HG03060 (cell line): ENCODE measurements around the gene CAPN14.

ENCODE experiments used
- ATAC-seq: cut with Tn5 transposase; IDR thresholded peaks from one replicate; pipeline ENCODE4 v1.9.1; 2021; ENCODE audit warnings: low read depth, moderate number of reproducible peaks; ENCODE audit not compliant: unreplicated experiment

CAPN14 gene

DNA sequence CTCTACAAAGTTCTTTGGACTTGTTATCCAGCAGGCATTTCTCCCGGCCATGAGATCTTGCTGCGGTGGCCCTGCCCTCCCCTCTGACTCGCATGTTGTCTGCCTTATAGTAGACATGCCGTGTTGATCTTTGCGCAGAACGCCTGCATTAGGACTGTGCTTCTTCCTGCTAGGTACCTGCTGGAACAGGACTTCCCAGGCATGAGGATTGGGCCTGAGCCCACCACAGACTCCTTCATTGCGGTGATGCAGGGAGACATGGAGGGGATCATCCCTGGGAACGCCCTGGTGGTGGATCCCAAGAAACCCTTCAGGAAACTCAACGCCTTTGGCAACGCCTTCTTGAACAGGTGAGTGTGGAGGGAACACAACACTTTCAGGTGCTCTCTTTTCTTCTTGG is 26.8 kb upstream of the CAPN14 start:
- no peak for ATAC-seq

DNA sequence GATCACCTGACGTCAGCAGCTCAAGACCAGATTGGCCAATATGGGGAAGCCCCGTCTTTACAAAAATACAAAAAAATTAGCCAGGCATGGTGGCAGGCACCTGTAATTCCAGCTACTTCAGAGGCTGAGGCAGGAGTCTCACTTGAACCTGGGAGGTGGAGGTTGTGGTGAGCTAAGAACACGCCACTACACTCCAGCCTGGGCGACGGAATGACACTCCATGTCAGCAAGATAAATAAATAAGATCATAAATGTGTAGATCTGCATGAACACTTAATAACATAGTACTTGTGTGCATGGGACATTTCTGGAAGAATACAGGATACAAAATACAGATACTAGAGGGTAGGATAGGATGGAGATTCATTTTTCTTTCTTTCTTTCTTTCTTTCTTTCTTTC is 25.7 kb upstream of the CAPN14 start:
- ATAC-seq: no peak

DNA sequence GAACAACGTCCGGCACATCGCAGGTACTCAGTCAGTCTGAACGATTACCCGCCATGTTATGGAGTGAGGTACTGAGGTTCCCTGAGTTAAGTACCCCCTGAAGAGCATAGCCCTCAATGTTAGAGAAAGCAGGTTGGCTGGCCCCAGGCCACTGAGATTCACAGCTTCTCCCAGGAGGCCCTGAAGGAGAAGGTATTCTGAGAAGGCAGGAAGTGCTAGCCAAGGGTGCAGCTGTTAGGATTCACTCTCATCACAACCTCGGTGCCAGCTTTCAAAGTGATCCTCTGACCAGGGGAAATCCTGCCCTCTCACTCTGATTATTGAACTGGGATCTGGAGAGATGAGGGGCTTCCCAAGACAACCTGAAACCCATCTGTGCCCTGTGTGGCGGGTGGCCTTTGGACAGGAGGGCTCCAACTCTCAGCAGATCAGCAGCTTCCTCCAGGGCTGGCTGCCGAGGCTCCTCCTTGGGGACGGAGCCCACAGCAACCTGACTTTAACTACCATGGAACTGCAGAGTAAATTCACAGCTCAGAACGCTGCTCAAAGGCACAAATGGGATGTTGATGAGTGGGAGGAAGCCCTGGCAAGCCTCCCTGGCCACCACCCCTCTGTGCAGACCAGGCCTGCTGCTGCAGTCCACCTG is 24.4 kb upstream of the CAPN14 start:
- no peak for ATAC-seq

DNA sequence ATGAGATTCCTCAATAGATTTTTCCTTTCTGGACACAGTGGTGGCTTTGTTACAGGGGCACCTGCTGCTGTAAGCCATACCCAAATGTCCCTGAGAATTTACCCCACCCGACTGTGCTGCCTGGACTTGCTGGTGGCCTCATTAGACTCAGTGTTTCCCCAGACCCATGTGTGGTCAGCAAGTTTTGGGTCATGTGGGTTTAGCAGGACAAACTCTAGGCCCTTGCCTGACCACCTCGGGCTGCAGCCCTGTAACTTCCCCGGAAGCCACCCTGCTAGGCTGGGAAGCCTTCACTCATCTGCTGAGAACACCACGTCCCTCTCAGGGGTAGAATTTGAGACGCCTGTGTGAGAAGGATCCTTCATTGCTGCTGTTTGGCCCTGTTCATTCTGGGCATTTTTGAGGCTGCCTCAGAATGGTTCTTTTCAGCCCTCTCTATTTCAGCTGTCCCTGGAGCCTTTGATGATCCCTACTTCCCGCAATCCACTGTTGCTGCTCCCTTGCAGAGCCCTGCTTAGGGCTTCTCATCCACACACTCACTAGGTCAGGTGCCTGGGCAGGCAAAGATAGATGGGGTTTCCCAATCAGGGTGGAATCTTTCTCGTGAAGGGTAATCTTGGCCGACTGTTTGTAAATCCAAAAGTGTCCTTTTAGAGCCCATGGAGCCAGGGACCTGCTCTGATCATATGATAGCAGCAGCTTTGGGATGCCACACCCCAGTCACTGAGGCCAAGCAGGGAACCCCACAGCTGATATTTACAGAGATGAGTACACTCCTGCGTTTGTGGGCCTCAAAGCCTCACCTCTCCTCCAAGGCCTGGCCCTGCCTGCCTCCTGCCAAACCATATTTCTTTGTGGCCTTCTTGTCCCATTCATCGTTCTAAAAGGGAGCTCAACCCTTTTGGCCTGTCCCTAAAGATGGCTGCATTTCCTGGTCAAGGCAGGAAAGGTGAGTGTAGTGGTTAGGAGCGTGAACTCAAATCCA is 23.4 kb upstream of the CAPN14 start:
- ATAC-seq: no peak

DNA sequence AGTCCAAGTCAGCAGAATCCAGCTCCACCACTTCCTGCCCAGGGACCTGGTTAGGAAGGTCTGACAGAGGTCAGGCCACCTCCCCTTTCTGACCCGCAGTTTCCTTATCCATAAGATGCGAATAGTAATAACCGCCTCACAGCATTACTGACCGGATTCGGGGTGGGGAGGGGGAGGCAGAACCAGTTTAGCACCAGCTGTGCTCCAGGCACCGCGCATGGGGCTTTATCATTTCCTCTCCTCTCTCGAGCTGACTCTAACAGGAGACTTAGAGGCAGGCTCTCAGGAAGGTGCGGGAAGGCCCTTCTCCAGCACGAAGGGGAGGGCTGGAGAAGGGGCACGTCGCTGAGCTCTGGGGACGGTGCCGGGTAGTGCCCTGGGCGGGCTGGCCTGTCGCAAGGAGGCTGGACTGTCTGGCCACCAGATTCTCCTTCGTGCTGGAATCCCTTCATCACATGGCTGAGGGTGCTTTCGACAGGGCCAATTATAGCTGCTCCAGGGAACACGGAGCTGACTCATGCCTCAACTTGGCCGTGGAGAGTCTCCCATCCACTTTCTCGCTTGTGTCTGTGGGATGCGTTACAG is 22.4 kb upstream of the CAPN14 start:
- no peak for ATAC-seq

DNA sequence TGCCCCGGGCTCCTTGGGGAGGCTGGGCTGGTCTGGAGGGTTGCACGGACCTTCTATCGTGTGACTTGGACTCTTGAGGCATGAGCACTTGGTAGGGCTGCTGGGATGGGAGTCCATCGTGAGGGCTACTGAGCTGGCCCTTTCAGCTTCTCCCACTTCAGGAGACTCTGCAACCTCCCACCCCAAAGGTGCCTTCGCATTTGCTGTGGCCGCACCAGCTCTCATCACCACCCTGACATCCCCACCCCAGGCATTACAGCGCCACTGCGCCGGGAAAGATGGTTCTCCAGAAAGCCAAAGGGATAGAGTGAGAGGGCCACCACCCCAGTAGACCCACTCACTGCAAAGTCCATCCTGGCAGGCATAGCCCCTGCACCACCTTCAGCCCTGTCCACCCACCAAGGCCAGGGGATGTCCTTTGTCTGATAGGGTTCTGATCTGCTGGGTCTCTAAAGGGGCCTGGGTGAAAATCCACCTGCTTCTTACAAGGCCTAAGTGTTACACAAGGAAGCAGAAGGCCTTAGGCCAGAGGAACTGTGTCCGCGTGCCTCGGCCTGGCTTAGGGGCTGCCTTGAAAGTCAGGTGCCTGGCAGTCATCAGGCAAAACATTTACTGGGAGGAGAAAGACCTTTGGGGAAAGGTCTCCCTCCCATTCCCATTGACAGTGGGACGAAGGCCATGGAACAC is 21.7 kb upstream of the CAPN14 start:
- no peak for ATAC-seq

DNA sequence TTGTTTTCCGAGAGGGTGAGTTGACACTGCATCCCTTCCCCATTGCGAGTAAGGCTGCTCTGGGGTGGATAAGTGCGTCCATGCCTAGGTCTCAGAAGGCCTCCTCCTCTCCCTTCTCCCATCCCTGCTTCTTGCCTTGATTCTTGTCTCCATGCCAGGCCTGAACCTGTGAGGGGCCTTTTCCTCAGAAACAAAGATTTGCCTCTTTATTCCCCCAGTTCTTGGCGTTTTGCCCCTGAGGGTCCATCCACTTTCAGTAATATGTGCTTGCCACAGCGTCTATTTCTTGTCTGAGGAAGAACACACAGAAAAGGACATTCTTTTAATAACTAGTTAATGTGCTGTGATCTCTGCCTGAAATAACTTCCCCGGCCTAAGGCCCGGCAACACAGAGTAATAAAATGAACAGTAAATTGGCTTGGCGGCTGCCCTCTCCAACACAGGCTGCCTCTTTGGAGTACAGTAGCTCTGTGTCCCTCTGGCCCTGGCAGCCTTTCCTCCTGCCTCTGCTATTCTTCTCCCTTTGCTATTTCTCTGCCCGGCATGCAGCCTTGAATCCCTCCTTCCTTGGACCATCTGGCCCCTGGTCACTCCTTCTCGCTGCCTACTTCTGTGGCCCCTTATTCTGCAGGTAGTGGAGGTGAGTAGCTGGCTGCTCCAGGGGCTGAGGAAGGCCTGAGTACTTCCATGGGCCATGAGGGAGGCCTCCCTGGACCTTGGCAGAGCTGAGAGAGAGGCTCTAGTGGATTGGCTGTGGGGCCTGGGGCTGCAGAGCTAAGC is 21.0 kb upstream of the CAPN14 start:
- ATAC-seq: no peak

DNA sequence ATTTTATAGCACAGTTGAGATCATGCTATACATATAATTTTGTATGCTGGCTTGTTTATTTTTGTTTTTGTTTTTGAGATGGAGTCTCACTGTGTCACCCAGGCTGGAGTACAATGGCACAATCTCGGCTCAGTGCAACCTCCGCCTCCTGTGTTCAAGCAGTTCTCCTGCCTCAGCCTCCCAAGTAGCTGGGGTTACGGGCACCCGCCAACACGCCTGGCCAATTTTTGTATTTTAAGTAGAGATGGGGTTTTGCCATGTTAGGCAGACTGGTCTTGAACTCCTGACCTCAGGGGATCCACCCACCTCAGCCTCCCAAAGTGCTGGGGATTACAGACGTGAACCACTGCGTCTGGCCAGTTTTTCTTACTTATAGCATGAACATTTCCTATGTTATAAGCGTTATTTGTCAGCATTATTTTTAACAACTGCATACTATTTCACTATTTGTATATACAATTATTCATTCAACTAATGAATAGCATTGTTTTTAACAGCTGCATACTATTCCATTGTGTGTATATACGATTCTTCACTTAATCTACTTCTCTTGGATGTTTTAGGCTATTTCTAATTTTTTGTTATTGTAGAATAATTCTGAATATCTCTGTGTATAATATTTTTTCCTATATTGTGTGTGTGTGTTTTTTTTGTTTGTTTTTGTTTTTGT is 20.2 kb upstream of the CAPN14 start:
- no peak for ATAC-seq

DNA sequence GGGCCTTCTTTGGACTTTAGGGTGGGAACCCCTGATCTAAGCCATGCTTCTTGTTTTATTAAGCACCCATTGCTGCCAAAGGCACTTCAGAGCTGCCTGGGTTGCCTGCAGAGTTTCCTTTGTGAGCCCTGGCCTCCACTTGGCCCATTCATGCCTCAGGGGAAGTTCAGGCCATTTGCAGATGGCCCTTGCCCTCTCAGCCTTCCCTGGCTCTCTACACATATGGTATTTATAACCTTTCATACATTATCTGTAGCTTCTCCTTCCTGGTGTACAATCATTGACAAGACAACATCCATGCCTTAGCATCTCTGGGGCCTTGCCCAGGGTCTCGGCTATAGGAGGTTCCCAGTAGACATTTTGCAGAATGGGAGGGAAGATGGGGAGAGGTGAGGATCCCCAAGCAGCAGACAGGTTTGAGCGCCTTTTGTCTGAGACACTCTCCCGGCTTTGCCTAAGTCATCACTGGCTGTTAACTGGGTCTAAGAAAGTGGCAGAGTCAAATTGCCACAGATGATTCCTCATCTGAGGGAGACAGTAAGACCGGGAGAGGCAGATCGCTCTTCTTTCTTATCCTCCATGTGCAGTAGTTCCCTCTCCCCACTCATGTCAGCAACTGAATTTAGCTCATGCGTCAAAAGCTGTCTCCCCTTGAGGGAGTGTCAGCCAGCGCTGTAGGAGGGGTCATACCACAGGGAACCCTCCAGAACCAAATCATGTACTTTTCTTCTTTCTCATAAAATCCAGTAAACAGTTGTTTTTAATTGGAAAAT is 19.3 kb upstream of the CAPN14 start:
- no peak for ATAC-seq

DNA sequence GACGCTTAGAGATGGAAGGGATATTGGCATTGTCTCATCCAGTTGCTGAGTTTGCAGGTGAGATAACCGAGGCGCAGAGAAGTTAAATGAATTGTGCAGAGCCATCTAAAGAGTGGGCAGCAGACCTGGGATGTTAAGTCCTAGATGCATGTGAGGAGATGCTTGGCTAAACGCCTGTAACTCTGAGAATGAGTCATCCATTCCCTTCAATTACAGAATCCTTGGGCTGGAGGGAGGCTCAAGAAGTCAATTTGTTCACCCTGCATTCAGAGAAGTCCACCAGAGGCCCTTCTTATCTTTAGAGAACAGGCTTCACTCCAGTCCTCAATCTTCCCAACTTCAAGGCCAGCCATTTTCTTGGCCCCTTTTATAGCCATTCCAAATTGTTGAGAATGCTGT is 18.2 kb upstream of the CAPN14 start:
- ATAC-seq: no peak

DNA sequence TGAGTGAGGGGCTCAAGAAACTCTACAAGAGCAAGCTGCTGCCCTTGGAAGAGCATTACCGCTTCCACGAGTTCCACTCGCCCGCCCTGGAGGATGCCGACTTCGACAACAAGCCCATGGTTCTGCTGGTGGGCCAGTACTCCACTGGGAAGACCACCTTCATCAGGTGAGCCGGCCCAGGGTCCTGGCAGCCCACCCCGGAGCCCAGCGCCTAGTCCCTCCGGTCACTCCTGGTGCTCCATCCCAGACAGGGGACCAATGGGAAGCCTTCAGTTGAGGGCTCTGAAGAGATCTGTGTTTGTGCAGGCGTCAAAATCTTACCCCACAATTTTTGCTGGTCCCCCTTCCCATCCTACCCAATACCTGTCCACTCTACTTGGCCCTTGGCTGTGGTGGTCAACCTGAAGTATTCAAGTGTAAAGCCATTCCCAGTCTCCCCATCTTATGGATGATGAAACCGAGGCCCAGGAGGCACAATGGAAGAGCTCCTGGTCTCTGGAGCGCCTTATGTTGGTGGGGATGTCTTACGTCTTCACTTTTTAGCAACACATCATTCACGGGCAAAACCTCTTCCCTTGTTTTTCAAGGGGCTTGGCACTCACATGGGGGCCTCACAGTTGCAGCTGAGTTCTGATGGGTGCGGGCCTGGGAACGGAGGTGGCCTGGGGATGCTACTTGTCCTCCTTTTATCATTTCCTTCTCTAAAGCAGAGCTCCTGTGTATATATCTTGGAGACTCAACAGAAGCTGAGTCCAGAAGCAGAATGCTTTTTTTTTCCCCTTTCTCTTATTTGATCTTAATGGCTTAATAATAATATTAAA is 17.6 kb upstream of the CAPN14 start:
- no peak for ATAC-seq

DNA sequence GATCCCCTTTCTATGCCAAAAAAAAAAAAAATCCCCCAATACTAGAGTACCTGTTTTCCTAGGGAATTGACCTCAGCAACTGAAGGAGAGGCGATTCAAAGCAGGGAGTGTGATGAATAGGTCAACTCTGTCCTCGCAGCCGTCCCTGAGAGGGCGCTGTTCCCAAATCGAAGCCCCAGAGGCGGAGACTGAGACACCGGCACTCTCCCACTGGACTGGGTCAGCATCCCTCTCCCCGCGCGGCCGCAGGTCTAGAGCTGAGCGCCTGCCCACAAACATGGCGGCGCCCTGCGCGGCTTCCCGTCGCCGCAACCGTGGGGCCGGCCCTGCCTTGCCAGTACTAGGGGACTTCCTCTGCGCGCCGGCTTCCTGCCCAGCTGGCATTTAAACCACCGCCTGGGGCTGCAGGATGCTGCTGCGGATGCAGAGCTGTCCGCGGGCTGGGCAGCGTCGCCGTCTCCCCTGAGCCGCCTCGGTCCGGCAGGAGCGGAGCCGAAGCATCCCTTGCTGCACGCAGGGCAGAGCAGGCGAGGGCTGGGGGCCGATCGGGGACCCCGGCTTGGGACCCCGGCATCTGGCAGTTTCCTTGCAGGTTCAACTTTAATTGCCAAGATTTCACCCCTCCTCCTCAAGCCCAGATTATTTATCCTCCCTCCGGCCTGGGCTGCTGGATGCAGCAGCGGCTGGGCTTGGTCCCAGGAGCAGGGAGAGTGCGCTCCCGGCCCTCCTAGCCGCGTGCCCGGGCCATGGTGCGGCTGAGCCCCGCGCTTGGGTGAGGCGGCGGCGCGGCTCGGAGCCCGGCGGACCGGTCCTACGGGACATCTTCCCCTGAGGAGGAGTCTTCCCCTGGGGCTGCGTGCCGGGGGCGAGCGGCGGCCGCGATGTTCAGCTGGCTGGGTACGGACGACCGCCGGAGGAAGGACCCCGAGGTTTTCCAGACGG is 16.7 kb upstream of the CAPN14 start, which contains the start of gene EHD3:
Gene EHD3, plus strand, starts transcription at position 412 of the 942 bp plus-strand sequence. Its CDS starts 470 bp downstream, at position 882.
- ATAC-seq: peak; percentile 74

DNA sequence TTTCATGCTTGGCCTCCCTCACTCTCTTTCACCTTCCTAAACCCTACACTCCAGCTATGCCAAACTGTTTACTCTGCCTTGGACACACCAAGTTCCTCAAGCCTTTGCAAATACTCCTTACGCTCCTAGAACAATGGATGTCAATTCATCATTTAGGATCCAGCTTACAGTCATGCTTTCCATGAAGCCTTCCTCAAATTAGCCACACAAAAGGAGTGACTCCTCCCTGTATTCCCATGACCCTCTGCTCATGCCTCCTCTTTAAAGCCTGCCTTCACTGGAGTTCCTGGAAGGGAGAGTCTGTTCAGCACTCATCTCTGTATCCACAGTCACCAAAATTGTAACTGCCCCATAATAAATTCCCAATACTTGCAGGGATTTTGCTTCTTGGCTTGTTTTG is 15.9 kb upstream of the CAPN14 start:
- no peak for ATAC-seq

DNA sequence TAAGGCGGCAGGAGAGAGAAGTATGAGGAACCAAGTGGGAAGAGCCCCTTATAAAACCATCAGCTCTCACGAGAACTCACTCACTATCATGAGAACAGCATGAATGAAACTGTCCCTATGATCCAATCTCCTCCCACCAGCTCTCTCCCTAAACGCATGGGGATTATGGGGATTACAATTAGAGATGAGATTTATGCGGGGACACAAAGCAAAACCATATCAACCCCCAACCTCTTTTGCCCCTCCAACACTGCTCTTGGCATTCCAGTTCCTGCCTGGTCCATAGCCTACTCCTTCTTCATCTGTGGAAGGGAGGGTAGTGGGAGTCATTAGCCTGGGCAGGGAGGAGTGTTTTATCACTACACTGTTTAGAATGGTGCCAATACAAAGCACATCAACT is 15.3 kb upstream of the CAPN14 start:
- ATAC-seq: no peak

DNA sequence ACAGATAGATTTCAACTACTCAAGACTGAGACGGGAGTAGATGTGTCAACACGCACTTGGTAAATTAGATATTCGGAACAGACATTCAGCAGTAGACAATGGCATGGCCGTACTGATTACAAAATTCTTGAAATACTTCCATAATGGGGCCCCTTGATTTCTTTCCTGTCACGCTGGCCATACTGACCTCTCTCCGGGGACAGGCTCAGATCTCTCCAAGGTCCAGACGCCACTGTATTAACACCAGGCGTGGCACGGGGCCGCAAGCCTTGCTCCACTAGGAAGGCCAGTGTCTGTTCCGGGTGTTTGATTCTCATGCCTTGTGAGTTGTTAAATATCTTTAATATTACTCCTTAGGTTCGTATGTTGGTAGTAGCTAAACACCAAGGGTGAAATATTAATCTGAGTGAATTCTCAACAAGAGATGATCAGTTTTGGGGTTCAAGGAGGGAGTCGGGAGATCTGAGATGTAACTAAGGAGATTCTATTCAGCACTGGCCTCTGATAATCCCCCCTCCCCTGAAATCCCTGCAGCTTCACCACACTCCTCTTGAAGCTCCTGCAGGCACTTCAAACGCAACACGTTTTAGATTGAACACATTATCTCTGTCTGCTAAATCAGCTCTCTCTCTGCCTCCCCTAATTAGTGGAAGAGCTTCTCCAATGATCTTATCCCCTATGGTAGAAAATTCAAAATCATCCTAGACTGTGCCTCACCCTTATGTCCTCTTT is 14.4 kb upstream of the CAPN14 start:
- no peak for ATAC-seq

DNA sequence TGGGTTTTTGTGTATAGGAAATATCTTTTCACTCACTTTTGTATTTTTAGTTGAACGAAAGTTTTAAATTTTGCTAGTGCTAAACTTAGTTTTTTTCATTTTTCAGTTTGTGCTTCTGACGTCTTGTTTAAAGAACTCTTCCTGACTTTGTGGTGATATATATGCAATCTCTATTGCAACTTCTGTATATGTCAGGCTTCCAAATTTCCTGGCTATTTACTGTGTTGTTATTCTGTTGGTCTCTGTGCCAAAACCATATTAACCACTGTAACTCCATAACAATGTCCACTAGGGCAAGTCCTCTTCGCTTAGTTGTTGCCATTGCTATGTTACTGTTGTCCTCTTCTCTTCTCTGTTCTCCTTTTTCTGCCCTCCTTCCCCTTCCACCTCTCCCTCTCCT is 13.4 kb upstream of the CAPN14 start:
- no peak for ATAC-seq
